SK-N-SH (cell line): ENCODE results near the gene SPRED2. TPM values are rescaled to one million over a fixed set of nuclear protein-coding genes. Genes with fewer than 3 reads are reported as not detected.

Source experiments
- CTCF ChIP-seq: fragments of 200-600 bp; sonication (generic); IDR thresholded peaks from 2 replicates; pipeline ENCODE4 v1.6.1; 2017; ENCODE audit warnings: antibody characterized with exemption, mild to moderate bottlenecking, moderate library complexity
- ELF1 ChIP-seq: IDR thresholded peaks from 2 replicates; pipeline ENCODE4 v1.4.0; 2012
- FOSL2 ChIP-seq: IDR thresholded peaks from 2 replicates; pipeline ENCODE4 v1.4.0; 2012; ENCODE audit warnings: low read depth, mild to moderate bottlenecking, moderate library complexity, borderline replicate concordance
- FOXM1 ChIP-seq: IDR thresholded peaks from 2 replicates; pipeline ENCODE4 v1.4.0; 2012; ENCODE audit warnings: low read depth, mild to moderate bottlenecking
- GABPA ChIP-seq: IDR thresholded peaks from 2 replicates; pipeline ENCODE4 v1.4.0; 2012; ENCODE audit warnings: low read depth, mild to moderate bottlenecking
- IRF3 ChIP-seq: fragments of 150-350 bp; IDR thresholded peaks from 2 replicates; pipeline ENCODE4 v1.6.1; 2016; ENCODE audit warnings: mild to moderate bottlenecking, low read depth, low read length
- JUND ChIP-seq: IDR thresholded peaks from 2 replicates; pipeline ENCODE4 v1.4.0; 2012
- MXI1 ChIP-seq: IDR thresholded peaks from 2 replicates; pipeline ENCODE4 v1.6.1; 2012; ENCODE audit warnings: mild to moderate bottlenecking, low read depth, low read length, improper control_type of control experiment
- NRF1 ChIP-seq: IDR thresholded peaks from 2 replicates; pipeline ENCODE4 v1.6.1; 2012; ENCODE audit warnings: low read depth, mild to moderate bottlenecking, low read length
- POLR2AphosphoS5 ChIP-seq: IDR thresholded peaks from 2 replicates; pipeline ENCODE4 v1.6.1; 2012; ENCODE audit warnings: low read depth, low read length
- RAD21 ChIP-seq: IDR thresholded peaks from 2 replicates; pipeline ENCODE4 v1.6.1; 2012; ENCODE audit warnings: mild to moderate bottlenecking, low read length
- RCOR1 ChIP-seq: fragments of 150-350 bp; IDR thresholded peaks from 2 replicates; pipeline ENCODE4 v1.6.1; 2017; ENCODE audit warnings: antibody characterized with exemption, low read length
- REST ChIP-seq: IDR thresholded peaks from 2 replicates; pipeline ENCODE4 v1.6.1; 2012; ENCODE audit warnings: mild to moderate bottlenecking, low read depth, low read length, moderate library complexity
- RFX5 ChIP-seq: IDR thresholded peaks from 2 replicates; pipeline ENCODE4 v1.6.1; 2012; ENCODE audit warnings: mild to moderate bottlenecking, improper control_type of control experiment, low read length
- RXRA ChIP-seq: IDR thresholded peaks from 2 replicates; pipeline ENCODE4 v1.4.0; 2012; ENCODE audit warnings: low read depth, mild to moderate bottlenecking, borderline replicate concordance
- TCF12 ChIP-seq: IDR thresholded peaks from 2 replicates; pipeline ENCODE4 v1.4.0; 2012
- TEAD4 ChIP-seq: IDR thresholded peaks from 2 replicates; pipeline ENCODE4 v1.4.0; 2012; ENCODE audit warnings: mild to moderate bottlenecking, borderline replicate concordance; ENCODE audit not compliant: insufficient read depth
- USF1 ChIP-seq: IDR thresholded peaks from 2 replicates; pipeline ENCODE4 v1.4.0; 2012; ENCODE audit warnings: low read depth, borderline replicate concordance
- polyA plus RNA-seq, 3 experiments: library from polyadenylated mRNA; depleted of rRNA; stranded (reverse); fragments of >200 nt; gene quantifications; 2 replicates each; pipeline ENCODE4 v1.2.3, GENCODE V29; 2012

The SPRED2 gene
- polyA plus RNA-seq, 1 of the 3 experiments (the other 2 are of a cell fraction) = 21.9 TPM

- no peak for TF ChIP-seq REST
- no peak for TF ChIP-seq ELF1
- no peak for TF ChIP-seq MXI1
- no peak for TF ChIP-seq GABPA
- TF ChIP-seq POLR2AphosphoS5 = peak; percentile 27; the same call in 1 of the 2 replicates
- no peak for TF ChIP-seq FOXM1
- TF ChIP-seq JUND = peak; percentile 64
- TF ChIP-seq IRF3 = no peak
- TF ChIP-seq TEAD4 = no peak
- peak; percentile 42; the same call in 1 of the 2 replicates for TF ChIP-seq TCF12
- TF ChIP-seq FOSL2 = peak; percentile 81
- TF ChIP-seq USF1 = no peak
- TF ChIP-seq RCOR1 = no peak
- TF ChIP-seq NRF1 = no peak
- no peak for TF ChIP-seq CTCF
- TF ChIP-seq RAD21 = no peak
- TF ChIP-seq RFX5 = no peak
- TF ChIP-seq RXRA = no peak
These were observed 54.7 kb downstream of the SPRED2 start (continued) for GRCh38 chr2:65377556-65378192.
